ENCODE data around the gene KRT20.

Gene KRT20

DNA sequence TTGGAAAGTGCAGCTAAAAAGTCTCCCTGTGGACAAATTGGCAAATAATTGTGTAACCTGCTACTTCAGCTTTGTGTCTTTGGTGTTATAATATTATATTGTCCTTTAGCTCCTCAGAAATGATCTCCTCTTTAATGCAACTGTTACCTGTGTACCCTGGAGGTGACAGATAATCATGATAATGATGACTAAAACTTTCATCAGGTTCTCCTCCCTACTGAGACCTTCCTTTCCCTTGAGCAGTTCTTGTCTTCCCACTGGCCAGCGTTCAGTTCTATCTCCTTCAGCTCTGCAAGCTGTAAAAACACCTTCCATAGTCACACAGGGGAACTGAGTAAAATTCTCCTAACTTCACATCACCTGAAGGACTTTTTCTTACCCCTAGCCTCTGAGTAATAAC lies 32.7 kb downstream of the KRT20 start:
- DNase-seq (ENCODE audit: low read depth, low spot score) = no peak

DNA sequence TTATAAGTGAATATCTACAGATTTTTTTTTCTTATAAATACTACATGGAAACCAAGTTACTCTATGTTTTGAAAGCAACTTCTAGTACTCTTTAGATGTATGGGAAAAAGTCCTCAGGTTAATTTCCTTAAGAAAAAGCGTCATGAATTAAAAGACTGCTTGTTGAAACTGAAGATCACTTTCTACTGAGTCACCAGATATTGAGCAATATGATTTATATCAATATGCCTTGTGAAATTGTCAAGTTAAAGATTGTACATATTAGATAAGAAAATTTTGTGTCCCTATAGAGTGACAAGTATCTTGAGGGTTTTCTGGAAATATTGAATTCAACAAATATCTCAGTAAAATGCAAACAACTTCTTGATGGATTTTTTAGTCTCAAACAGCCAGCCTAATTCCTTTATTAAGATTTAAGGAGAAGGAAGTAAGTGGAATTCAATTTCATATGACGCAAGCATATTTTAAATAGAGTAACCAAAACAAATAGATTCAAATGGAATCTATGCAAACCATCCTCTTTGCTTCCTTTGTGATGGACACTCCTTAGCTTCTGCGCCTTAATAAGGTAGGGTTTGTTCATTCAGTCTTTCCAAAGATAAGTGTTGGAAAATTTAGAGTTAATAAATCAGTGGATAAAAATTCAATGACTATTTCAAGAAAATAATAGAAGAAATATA lies 34.6 kb downstream of the KRT20 start:
- DNase-seq (ENCODE audit: low read depth, low spot score) = no peak

DNA sequence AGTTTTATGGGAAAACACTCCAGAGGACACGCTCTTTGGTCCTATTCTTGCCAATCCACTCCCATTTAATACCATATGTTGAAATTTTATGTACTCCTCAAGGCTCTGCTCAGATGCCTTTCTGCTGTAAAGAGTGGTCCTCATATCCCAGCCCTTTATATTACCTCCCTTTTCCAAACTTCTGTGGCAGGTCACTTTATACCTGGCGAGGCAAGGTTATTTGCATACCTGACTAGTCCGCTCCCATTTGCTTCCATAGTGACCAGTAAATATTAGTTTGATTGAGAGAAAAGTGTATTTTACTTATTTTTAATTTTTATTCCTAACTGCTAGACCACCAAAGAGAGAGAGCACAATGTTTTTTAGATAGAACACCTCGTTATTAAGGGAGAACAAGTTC lies 35.3 kb downstream of the KRT20 start:
- no peak for DNase-seq (ENCODE audit: low read depth, low spot score)

DNA sequence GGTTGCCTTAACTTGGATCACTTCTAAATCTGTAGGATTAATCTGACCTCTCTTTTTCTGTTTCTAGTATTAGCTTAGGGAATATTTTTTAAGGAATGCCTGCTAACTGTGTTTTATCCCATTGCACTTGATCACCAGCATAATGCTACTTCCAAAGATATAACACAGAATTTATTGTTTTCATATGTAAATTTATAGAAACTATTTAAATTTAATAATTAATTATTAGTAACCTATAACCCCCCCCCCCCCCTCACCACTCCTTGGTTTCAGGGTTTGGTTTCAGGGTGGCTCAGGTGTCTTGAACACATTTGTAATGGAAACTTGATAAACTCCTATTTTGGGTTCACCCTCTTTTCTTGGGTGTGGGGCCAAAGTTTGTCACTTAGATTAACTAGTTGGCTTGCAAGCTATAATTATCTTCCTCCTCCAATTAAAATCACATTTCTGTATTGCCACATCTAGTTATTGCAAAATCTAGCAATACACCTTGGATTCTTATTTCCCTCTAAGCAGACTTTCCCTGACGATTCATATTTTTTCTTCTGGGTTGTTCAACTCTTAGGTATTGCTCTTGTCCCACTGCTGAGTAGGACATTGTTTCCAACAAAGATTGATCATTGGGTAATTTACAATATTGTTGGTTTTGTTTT lies 36.3 kb downstream of the KRT20 start:
- DNase-seq (ENCODE audit: low read depth, low spot score) = no peak

DNA sequence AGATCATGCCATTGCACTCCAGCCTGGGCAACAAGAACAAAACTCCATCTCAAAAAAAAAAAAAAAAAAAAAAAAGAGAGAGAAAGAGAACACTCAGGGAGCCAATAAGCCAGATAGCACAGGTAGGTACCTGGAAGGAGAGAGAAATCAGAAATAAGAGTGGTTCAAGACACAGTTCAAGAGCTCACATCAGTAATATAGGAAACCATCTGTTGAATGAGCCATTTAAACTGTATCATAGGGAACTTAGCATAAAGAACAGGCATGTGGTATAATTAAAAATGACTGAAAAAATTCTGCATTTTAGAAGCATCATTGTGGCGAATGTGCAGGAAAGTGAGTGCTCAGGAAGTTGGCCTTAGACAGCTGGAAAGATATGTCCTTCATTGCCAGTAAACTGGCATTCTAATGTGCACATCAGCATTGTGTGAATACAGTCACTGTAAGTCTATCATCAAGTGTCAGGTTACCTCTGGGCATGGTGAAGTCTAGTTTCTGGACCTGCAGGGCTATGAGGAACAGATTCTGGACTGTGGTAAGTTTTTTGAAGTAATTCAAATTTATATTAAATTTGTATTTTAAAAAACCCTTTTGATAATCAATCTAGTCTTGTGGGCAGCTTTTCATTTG lies 38.4 kb downstream of the KRT20 start:
- DNase-seq (ENCODE audit: low read depth, low spot score) = no peak

DNA sequence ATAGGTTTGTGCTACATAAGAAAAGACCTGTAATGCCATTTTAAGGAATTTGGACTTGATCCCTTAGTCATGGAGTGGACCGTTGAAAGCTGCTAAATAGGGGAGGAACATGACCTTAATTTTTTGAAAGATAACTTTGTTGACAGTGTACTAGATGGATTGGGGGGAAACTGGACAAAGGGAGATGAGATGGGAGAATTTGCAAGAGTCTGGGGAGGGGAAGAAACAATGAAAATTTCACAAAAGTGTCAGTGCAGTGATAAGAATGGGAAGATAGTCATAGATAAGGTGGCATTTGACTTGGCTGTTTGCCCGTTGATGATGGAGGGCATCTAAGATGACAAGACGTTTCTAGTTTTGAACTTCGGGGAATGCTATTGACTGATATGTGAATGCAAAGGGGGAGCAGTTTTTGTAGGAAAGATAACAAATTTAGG lies 40.4 kb downstream of the KRT20 start:
- no peak for DNase-seq (ENCODE audit: low read depth, low spot score)

DNA sequence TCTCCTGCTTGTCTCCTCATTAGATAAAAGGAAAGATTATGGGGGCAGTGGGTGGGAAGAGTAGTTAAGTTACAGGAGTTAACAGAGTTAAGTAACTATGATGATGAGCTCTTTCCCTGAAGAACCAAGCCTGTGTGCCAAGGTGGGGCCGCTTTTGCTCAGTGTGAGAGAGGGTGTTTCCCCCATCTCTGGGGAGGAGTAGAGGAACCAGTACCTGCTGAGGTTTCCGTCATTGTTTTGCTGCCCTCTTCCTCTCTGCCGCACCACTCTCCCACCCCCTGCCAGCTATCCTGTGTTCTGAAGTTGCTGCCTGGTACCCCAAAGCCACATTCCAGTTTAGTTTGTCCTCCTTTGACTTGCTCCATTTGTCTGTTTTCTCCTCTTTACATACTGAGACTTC lies 41.8 kb downstream of the KRT20 start:
- DNase-seq (ENCODE audit: low read depth, low spot score) = no peak

DNA sequence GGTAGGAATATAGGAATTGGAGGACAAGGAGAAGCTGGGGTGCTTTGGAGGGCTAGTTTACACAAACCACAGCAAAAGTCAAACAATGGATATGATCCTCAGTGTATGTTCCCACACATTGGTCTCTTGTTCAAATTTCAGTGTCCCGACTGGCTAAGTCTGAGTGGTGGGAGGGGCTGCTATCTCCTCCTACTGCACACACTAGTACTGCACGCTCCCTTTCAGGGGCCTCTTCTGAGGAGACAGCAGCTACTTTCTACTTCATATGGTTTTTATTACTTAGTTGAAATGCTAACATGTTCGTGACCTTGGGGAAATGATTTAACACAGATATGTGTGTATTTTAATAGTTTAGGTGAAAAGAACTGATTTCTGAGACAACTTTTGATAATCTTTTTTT lies 43.8 kb downstream of the KRT20 start:
- no peak for DNase-seq (ENCODE audit: low read depth, low spot score)

DNA sequence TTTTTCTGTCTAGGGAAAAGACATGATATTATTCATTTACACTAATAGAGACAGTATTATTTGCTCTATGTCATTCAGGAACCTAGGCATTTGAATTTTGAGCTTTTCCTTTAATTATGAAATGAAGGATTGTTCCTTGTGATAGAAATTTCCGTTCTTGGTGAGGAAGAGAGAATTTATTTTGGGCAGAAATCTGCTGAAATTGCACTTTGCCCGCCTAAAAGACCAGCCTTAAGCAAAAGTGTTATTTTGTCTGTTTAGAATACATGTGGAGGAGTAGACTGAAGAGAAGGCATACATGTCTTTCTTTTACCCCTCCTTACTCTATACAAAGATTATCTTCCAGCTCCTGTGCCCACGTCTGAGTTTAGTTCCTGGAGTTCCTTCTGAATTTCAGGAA lies 45.8 kb downstream of the KRT20 start:
- DNase-seq (ENCODE audit: low read depth, low spot score) = no peak

DNA sequence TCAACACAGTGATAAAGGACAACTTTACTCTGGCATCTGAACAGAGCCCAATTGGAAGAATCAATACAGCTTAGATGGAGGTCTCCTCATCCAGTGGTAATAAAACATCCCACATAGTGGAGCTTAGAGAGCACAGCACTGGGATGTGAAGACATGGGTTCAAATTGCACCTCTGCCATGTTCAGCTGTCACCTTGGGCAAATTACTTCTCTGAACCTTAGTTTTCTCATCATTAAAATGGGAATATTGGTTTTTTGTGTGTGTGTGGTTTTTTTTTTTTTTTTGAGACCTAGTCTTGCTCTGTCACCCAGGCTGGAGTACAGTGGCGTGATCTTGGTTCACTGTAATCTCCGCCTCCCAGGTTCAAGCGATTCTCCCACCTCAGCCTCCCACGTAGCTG lies 49.0 kb downstream of the KRT20 start:
- DNase-seq (ENCODE audit: low read depth, low spot score) = no peak

DNA sequence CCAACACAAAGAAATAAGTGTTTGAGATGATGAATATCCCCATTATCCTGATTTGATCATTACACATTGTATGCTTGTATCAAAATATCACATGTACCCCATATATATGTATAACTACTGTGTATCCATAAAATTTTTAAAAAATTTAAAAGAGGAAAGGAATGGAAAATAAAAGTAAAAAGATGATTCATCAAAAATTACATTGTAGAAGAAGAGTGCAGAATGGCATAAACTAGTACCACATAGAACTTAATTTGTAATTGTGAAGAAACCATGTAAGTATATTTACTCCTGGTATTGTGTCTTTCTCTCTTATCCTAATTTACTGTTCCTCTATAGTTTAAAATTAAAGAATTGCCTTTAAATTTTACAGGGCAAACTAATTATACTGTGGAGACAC lies 51.2 kb downstream of the KRT20 start:
- no peak for DNase-seq (ENCODE audit: low read depth, low spot score)

DNA sequence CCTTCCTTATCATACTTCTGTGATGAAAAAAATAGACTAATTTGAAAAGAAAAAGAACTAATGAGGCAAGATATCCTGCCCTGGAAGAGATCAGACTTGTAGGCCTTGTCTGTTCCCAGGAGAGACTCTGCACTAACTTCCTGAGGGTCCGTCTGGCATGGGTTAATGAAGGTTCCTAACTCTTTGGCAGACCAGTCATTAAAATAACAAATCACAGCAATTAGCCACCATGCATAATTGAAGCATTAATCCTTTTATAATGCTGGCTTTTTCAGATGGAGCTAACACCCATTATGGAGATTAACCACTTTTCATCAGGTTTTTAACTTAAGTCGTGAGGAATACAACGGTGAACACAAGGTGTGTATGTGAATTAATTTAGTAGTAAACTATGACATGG lies 52.2 kb downstream of the KRT20 start:
- DNase-seq (ENCODE audit: low read depth, low spot score) = no peak

DNA sequence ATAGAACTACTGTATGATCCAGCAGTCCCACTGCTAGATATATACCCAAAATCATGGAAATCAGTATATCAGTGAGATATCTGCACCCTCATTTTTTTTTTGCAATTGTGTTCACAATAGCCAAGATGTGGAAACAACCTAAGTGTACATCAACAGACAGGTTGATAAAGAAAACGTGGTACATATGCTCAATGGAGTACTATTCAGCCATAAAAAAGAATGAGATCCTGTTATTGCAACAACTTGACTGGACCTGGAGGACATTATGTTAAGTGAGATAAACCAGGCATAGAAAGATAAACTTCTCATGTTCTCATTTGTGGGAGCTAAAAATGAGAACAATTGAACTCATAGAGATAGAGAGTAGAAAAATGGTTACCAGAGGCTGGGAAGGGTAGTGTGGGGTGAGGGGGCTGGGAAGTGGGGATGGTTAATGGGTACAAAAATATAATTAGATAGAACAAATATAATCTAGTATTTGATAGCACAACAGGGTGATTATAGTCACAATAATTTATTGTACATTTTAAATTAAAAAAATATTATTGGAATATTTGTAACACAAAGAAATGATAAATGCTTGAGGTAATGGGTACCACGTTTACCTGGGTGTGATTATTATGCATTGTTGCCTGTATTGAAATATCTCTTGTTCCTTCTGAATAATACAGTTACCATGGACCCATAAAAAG lies 54.8 kb downstream of the KRT20 start:
- DNase-seq (ENCODE audit: low read depth, low spot score) = no peak

DNA sequence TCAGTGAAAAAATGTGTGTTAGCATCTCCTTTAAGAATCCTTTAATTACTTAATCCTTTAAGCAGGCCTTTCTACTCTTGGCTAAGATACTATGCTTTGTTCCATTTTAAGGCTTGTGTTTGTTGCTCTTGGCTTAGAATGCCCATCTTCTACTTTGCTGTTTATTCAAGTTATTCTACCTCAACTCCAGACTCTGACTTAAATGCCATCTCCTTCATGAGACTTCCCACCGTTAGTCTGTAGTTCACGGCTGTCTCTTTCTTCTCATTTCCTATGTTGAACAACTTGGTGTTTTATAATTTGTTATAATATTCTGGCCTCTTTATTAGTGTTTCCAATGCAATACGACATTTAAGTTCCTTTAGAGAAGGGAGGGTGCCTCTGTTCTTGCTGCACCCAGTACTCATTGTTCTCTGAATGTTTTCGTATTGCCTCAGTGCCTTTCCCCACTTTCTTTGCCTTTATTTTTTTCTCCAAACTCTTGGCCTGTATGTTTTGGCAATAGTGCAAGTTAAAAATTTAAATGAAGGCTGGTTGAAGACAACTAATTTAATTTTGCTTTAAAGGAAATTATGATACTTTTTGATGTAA lies 56.5 kb downstream of the KRT20 start:
- DNase-seq (ENCODE audit: low read depth, low spot score) = peak; percentile 48

DNA sequence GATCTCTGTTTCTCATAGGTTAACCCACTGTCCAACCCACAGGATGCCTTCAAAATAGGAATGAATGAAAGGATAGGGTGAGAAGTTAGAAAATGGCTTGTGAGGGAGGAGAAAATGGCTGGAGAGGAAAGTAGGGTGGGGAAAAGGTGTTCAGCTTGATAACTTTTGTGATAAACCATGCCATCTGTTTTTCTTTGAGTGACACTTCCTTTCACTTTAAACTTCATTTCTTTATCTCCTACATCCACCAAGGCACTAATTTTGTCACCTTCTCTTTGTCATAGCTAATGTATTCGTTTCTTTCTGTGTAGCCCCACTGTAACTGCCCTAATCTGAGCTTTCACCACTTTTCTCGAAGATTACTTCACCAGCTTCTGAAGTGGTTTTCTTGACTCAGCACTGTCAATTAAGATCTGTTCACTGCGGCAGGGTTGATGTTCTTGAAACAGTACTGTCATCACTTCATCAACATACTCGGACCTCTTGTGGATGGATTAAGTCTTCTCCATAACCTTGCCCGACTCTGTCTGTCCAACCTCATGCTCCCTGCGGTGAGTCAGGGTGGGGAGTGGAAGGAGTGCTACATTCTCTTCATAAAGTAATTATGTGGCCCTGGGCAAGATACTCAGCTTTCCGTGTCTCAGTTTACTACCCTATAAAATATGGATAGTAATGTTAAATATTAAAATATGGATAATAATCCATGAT lies 57.1 kb downstream of the KRT20 start:
- peak; percentile 74 for DNase-seq (ENCODE audit: low read depth, low spot score)

All from astrocyte of the hippocampus (primary cell).